ENCODE results near the gene PRR33.

Gene PRR33

DNA sequence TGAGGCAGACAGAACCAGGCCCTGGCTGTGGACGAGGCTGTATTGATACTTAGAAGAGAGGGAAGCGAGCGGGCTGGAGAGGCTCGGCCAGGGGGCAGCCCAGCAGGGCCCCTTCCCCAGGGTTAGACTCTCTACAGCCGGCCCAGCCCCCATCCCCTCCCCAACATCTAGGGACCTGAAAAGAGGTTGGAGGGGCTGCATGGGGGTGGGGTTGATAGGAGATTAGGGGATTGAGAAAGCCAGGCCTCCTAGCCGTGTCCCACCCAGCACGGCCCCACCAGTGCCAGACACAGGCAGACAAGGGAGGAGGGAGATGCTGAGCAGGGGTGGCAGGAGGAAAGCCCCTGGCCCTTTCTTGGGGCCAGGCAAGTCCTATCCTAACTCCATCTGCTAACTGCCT, 33.1 kb downstream of the PRR33 start:
- in situ Hi-C loops (cut with HindIII; ENCODE audit: low sequenced_read_pairs) = no loop called here
- no peak for DNase-seq (ENCODE audit: low read depth, low spot score)
- TF ChIP-seq, protein P1, sequence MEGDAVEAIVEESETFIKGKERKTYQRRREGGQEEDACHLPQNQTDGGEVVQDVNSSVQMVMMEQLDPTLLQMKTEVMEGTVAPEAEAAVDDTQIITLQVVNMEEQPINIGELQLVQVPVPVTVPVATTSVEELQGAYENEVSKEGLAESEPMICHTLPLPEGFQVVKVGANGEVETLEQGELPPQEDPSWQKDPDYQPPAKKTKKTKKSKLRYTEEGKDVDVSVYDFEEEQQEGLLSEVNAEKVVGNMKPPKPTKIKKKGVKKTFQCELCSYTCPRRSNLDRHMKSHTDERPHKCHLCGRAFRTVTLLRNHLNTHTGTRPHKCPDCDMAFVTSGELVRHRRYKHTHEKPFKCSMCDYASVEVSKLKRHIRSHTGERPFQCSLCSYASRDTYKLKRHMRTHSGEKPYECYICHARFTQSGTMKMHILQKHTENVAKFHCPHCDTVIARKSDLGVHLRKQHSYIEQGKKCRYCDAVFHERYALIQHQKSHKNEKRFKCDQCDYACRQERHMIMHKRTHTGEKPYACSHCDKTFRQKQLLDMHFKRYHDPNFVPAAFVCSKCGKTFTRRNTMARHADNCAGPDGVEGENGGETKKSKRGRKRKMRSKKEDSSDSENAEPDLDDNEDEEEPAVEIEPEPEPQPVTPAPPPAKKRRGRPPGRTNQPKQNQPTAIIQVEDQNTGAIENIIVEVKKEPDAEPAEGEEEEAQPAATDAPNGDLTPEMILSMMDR (IDR thresholded peaks at IDR 0.05; ENCODE audit: low read depth, low read length) = no peak
- no peak overlapping the region for H3K4me3 ChIP-seq (ENCODE audit: low read depth, low read length)

DNA sequence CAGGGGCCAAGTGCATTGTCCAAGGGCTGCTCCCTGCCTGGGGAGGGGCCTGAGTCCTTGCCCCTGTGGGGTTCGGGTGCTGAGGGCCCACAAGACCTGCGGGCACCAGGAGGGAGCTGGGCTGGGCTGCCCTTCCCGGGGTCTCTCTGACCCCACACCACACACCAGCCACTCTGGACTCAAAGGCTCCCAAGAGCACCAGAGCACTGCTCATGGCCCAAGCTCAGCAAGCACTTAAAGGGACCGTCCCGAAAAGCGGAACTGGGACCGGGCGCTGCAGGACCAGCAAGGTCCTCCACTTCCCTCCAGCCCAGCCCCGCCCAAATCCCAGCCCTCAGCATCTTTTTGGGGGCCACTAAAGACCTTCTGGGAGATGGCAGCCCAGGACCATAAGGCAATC, 33.5 kb downstream of the PRR33 start:
- H3K4me3 ChIP-seq (ENCODE audit: low read depth, low read length) = no peak overlapping the region
- TF ChIP-seq, protein P1 (IDR thresholded peaks at IDR 0.05; ENCODE audit: low read depth, low read length) = no peak
- DNase-seq (ENCODE audit: low read depth, low spot score) = no peak
- in situ Hi-C loops (cut with HindIII; ENCODE audit: low sequenced_read_pairs) = no loop called here

DNA sequence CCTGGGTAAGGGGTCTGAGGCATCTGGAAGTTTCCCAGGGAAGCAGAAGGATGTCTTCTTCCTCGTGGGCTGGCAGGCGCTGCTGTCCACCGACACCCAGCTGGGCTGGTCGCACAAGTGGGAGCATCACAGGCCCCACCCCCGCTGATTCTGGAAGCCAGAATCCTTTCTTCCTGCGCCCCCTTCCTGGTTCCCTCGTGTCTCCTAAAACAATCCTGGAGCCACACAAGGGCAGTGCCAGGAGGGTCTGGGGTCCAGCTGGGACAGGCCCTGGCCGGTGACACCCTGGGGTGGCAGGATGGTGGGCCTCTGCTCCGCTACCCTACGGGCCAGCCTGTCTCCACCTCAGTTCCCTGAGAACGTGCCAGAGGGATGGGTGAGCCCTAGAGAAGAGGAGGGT, 34.6 kb downstream of the PRR33 start:
- no peak for DNase-seq (ENCODE audit: low read depth, low spot score)
- no peak overlapping the region for H3K4me3 ChIP-seq (ENCODE audit: low read depth, low read length)
- TF ChIP-seq, protein P1 (IDR thresholded peaks at IDR 0.05; ENCODE audit: low read depth, low read length) = no peak
- in situ Hi-C loops (cut with HindIII; ENCODE audit: low sequenced_read_pairs) = no loop called here

DNA sequence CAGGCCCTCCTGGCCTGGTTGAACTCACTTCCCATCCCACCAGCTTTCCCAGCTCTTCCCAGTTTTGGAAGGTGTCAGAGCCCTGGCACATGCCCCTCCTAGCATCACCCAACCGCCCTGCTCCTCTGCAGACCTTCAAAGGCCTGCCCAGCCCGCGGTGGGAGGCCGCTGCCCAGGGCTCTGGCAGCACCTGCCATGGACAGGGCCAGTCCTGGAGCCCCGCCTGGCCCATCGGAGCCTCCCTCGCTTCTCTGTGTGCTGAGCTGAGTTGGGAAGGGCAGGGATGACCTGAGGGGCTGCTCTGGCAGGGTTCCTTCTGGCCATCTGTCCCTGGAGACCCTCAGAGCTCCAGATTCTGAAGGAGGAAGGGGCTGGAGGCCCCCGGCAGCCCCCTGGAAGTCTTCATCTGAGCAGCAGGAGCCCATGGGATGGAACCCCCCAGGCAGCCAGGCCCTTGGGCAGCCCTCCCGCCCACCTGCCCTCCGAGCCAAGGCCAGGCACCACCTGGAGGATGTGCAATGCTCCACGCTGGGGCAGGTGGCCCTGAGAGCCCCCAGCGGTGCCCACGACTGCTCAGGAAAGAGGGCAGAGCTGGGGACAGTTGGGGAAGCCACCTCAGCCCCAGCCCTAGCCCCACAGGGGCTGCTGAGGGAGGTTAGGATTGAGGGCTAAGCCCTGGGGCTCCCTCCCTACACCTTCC, 35.2 kb downstream of the PRR33 start:
- no peak overlapping the region for H3K4me3 ChIP-seq (ENCODE audit: low read depth, low read length)
- DNase-seq (ENCODE audit: low read depth, low spot score) = no peak
- TF ChIP-seq, protein P1 (IDR thresholded peaks at IDR 0.05; ENCODE audit: low read depth, low read length) = no peak
- in situ Hi-C loops (cut with HindIII; ENCODE audit: low sequenced_read_pairs) = no loop called here

DNA sequence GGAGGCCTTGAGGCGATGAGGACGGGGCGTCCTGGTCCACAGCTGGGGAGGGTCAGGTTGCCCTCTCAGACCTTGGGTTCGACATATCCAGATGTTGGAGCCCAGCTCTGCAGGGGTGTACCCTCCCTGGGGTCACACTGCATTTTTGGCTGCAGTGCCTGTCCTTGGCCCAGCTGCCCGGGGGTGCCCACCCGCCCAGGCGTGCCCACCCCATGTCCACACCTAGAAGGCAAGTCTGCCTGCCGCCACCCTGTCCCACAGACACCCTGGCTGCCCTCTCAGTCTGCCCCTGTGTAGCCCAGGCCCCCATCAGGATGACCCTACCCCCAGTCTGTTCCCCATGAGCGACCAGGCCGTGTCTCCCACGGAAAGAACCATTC, 35.8 kb downstream of the PRR33 start:
- in situ Hi-C loops (cut with HindIII; ENCODE audit: low sequenced_read_pairs) = no loop called here

DNA sequence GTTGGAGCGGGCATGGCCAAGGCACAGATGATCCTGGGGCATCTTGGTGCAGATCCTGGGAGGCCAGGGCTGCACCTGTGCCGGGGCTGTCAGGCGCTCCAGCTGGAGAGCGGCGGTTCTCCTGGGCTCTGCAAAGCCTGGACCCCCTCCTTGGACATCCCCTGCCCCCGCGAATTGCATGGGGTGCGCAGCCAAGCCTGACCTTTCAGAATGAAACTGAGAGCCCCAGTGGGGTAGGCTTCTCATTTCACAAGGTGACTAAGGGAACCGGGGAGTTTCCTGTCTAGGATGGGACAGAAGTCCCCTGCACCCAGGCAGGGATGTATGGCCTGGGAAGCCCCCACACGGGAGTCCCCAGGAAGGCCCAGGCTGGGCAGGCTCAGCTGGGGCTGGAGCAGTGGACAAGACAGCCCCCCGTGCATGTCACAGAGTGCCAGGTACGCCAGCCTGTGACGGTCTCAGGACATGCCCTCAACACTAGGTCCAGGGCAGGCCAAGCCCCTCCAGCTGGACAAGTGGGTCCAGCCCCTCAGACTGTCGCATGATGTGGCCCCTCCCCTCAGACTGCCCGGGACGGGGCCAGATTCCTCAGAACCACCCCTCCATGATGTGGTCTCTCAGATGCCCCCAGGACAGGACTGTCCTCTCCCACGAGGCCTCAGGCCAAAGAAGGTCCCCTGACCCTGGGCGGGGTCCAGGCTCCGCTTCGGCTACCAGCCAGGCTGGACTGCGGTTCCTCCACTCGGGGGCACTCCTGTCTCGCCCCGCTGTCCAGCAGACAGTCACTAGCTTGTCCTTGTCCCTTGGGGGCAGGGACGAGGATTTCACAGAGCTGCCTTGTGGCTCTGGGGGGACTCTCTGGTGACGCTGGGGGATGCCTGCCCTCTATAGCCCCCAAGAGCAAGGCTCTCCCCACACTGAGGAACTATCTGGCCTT, 36.5 kb downstream of the PRR33 start:
- in situ Hi-C loops (cut with HindIII; ENCODE audit: low sequenced_read_pairs) = no loop called here

More for the DNA sequence above, 35.8 kb downstream of the PRR33 start:
- DNase-seq (ENCODE audit: low read depth, low spot score) = no peak
- H3K4me3 ChIP-seq (ENCODE audit: low read depth, low read length) = no peak overlapping the region
- TF ChIP-seq, protein P1 (IDR thresholded peaks at IDR 0.05; ENCODE audit: low read depth, low read length) = no peak

More for the DNA sequence above, 36.5 kb downstream of the PRR33 start:
- TF ChIP-seq, protein P1 (IDR thresholded peaks at IDR 0.05; ENCODE audit: low read depth, low read length) = no peak
- no peak for DNase-seq (ENCODE audit: low read depth, low spot score)
- no peak overlapping the region for H3K4me3 ChIP-seq (ENCODE audit: low read depth, low read length)

All from astrocyte of the spinal cord (primary cell).